Tongue (tissue), 2 donors: Measurements from ENCODE around the gene SLC22A2. TPM values are rescaled to one million over a fixed set of nuclear protein-coding genes. Genes with fewer than 3 reads are reported as not detected.

Experiments
- DNase-seq: peaks from one replicate; pipeline ENCODE4 v3.0.0-alpha.2; 2015
- total RNA-seq: library from RNA; depleted of rRNA; stranded (reverse); fragments of >200 nt; gene quantifications from one replicate; pipeline ENCODE4 v1.2.3, GENCODE V29; 2014

Gene SLC22A2
- total RNA-seq, 1 donor from 2014 or later = 0.62 TPM

DNA sequence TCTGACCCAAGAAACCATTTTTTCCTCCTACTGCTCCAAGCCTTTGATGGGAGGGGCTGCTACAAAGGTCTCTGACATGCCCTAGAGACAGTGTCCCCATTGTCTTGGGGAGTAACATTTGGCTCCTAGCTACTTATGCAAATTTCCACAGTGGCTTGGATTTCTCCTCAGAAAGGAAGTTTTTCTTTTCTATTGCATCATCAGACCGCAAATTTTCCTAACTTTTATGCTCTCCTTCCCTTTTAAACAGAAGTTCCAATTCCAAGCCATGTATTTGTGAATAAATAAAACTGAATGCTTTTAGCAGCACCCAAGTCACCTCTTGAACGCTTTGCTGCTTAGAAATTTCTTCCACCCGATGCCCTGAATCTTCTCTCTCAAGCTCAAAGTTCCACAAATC lies 51.0 kb downstream of the SLC22A2 start:
- DNase-seq = no peak

- DNase-seq = no peak
Measured at GRCh38 chr6:160204710-160205109, 53.9 kb downstream of the SLC22A2 start.

GRCh38 chr6:160203953-160204352 lies 54.7 kb downstream of the SLC22A2 start:
- no peak for DNase-seq

- no peak for DNase-seq
Measured at GRCh38 chr6:160203522-160203921, 55.1 kb downstream of the SLC22A2 start.

DNA sequence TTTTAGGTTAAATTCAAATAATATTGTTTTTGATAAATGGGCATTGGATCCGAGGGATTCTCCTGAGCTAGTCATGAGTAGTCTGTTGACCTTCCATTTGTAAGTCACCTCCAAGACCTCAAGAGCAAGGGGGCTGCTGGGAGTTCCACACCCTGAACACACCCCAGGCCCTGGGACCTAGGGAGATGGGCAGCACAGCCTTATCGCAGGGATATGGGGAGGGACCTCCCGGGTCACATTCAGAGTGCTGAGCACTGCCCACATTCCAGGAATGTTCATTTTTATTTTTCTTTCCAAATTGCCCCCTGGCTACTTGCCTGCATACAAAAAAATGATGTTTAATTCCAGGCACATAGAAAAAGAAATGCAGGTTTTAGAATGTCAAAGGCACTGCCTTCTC lies 55.5 kb downstream of the SLC22A2 start:
- no peak for DNase-seq

DNA sequence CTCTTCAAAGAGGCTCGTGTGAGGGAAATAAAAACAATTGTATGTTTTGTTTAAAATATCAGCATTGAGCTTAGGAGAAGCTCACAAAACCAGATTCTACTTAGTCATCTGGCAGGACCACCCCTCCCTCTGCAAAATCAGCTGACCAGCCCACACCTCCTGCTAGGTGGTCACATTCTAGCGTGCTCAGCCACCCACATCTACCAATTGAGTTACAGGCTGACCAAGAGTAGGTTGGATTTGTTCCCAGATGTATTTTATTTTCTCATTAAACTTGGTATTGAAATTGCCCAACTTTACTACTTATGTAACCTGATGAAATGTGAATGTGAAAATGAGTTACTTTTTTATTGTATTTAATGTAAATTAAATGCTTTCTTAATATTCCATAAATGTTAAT lies 56.2 kb downstream of the SLC22A2 start:
- no peak for DNase-seq

GRCh38 chr6:160201061-160201460 lies 57.6 kb downstream of the SLC22A2 start:
- no peak for DNase-seq

GRCh38 chr6:160198606-160199211 lies 59.9 kb downstream of the SLC22A2 start:
- DNase-seq = no peak

DNA sequence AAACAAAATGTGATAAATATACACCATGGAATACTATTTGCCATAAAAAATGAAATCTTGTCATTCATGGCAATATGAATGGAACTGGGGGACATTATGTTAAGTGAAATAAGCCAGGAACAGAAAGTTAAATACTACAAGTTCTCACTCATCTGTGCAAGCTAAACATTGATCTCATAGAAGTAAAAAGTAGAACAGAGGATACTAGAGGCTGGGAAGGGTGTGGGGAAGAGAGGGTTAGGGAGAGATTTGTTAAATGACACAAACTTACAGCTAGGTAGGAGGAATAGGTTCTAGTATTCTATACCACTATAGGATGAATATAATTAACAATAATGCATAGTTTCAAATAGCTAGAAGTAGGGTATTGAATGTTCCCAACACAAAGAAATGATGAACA lies 61.0 kb downstream of the SLC22A2 start:
- DNase-seq = no peak

DNA sequence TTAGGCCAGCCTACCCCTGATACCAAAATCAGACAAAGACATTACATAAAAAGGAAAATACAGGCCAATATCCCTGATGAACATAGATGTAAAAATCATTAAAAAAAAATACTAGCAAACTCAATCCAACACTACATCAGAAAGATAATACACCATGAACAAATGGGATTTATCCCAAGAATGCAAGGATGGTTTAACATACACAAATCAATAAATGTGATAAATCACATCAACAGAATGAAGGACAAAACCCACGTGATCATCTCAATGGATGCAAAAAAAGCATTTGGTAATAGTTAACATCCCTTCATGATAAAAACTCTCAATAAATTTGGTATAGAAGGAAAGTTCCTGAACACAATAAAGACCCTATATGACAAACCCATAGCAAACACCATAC lies 63.8 kb downstream of the SLC22A2 start:
- no peak for DNase-seq

GRCh38 chr6:160192840-160193239 lies 65.8 kb downstream of the SLC22A2 start:
- no peak for DNase-seq

GRCh38 chr6:160190973-160191372 lies 67.6 kb downstream of the SLC22A2 start:
- peak; percentile 43 for DNase-seq

- no peak for DNase-seq
Measured at GRCh38 chr6:160190081-160190480, 68.5 kb downstream of the SLC22A2 start.

GRCh38 chr6:160188773-160189172 lies 69.8 kb downstream of the SLC22A2 start:
- no peak for DNase-seq

- no peak for DNase-seq
Measured at GRCh38 chr6:160180706-160181105, 77.9 kb downstream of the SLC22A2 start.

DNA sequence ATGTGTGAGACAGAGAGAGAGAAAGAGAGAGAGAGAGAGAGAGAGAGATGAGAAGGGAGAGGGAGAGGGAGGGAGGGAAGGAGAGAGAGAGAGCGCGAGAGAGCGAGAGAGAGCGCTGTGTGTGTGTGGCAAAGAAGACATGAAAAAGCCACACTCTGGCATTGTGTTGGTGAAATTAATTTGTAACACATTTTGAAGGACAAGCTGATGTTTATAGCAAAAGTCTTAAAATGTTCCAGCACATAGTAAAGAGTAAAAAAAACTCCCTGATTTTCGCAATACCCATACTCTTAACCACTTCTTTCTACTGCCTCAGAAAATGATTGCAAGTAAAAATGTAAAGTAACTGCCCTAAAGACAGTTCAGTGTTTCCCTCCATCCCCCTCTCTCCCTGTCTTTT lies 80.3 kb downstream of the SLC22A2 start:
- DNase-seq = no peak

- no peak for DNase-seq
Measured at GRCh38 chr6:160177220-160177619, 81.4 kb downstream of the SLC22A2 start.

GRCh38 chr6:160174681-160175080 lies 83.9 kb downstream of the SLC22A2 start:
- DNase-seq = no peak

DNA sequence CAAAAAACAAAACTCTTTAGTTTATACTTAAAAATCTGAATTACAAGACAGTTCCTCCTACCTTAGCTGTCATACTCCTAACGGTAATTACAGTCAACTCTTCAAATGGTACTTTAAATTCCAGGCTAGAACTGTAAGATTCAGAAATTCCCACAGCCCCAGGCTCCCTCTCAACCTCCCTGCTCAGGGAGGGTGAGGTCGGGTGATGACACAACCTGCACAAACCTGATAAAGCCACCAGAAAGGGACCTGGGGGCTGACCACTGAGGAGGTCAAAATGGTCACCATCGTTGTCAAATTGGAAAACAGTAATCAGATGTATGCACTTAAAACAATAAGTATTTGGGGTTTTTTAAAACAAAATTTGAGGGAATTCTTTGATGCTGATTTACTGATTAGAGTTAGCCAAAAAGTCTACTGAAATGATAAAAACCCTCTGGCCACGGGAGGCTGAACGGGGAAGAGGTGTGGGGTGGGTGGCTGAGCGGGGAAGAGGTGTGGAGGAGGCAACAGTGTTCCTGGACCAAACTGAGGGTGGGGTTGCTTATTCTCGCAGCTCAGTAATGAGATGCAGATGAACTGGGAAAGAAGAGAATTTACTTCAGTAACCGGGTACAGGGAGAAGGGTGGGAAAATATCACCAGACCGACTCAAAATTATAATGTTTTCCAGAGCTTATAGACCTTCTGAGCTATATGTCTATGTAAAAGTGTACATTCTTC lies 84.7 kb downstream of the SLC22A2 start:
- DNase-seq = no peak

DNA sequence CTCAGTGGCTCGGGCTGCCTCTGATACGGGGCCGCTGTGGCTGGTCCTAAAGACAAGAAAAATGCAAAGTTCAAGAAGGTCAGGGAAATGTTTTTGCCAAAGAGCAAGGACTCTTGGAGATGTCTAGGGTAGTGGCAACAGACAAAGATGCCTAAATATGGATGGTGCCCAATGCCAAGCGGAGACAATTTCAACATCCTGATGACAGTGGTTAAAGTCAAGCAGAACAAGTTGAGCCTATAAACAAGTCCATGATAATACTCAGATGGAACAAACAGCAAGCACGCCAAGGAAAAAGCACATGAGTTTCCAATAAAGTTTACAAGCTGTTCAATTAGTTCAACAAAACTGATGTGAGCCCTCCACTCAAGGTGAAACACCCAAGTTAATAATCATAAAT lies 85.9 kb downstream of the SLC22A2 start:
- DNase-seq = no peak

- no peak for DNase-seq
Measured at GRCh38 chr6:160170018-160170680, 88.5 kb downstream of the SLC22A2 start.

DNA sequence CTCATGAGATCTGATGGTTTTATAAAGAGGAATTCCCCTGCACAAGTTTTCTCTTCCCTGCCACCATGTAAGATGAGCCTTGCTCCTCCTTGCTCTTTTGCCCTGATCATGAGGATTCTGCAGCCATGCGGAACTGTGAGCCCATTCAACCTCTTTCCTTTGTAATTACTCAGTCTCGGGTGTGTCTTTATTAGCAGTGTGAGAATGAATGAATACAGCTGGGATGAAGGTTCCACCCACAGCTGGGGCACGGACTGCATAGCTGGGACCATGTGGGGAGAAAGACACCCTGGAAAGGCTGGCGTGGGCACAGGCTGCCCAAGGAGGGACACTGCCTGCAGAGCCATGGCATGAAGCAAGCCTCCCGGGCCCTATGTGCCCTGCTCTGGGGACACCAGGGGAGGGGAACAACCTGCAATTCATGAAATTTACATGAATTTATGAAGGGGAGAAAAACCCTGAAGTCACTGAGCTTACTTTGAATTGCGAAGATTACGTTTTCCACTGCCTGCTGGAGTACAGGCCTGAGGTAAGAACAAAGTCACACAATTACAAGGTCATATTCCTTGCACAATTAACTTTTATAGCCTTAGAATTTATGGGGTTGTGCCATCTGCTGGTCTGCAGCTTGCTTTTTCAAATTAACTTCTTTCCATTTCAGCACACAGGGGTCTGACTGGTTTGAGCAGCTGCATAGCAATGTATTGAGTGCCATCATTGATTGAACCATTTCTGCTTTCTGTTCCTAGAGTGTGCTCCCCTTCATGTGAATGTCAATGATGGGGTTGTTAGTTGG lies 90.8 kb downstream of the SLC22A2 start:
- no peak for DNase-seq
